ENCODE data around the gene KANSL1L. TPM values are rescaled to one million over a fixed set of nuclear protein-coding genes. Genes with fewer than 3 reads are reported as not detected.

KANSL1L gene
- total RNA-seq, 4 donors from 2014 or later = 25.1 to 41.5 (median 30.0) TPM

DNA sequence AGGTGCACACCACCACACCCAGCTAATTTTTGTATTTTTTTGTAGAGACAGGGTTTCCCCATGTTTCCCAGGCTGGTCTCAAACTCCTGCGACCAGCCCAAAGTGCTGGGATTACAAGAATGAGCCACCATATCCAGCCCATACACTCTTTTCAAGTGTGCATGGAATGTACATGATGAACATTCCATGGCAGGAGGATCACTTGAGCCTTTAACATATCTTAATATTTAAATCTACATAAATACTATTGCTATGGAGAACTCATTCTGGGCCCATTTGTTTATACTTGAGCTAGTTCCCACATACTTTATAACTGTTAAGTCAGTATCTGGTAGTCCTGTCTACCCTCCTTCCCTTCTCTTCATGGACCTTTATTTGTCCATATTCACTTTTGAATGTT, 120.3 kb downstream of the KANSL1L start:
- TF ChIP-seq POLR2AphosphoS5 (IDR thresholded peaks at IDR 0.05) (no peak), POLR2A (IDR thresholded peaks at IDR 0.05; ENCODE audit: low read depth) (no peak), EP300 (IDR thresholded peaks at IDR 0.05) (no peak)
- TF ChIP-seq, protein P1, sequence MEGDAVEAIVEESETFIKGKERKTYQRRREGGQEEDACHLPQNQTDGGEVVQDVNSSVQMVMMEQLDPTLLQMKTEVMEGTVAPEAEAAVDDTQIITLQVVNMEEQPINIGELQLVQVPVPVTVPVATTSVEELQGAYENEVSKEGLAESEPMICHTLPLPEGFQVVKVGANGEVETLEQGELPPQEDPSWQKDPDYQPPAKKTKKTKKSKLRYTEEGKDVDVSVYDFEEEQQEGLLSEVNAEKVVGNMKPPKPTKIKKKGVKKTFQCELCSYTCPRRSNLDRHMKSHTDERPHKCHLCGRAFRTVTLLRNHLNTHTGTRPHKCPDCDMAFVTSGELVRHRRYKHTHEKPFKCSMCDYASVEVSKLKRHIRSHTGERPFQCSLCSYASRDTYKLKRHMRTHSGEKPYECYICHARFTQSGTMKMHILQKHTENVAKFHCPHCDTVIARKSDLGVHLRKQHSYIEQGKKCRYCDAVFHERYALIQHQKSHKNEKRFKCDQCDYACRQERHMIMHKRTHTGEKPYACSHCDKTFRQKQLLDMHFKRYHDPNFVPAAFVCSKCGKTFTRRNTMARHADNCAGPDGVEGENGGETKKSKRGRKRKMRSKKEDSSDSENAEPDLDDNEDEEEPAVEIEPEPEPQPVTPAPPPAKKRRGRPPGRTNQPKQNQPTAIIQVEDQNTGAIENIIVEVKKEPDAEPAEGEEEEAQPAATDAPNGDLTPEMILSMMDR (IDR thresholded peaks at IDR 0.05) = no peak
- 91% methylated on average over 1 of the region's 1 CpG for WGBS
- peaks cover 0 to 22% (median 6%) of the 10 kb centered on the region in 4 donors for H3K9me3 ChIP-seq
- DNase-seq (ENCODE audit: extremely low spot score) = no peak
- H3K36me3 ChIP-seq = peaks cover 0 to 16% (median 2%) of the 10 kb centered on the region in 4 donors
- H3K4me3 ChIP-seq = no peak overlapping the region
- no peak overlapping the region for H3K27ac ChIP-seq (replicated peaks in 1 of 4)
- H3K27me3 ChIP-seq = no peaks in the 10 kb centered on the region
- intact Hi-C loops (cut with DNase I) = no loop called here
- H3K4me1 ChIP-seq = peaks cover 0 to 8% (median 1%) of the 10 kb centered on the region in 4 donors

DNA sequence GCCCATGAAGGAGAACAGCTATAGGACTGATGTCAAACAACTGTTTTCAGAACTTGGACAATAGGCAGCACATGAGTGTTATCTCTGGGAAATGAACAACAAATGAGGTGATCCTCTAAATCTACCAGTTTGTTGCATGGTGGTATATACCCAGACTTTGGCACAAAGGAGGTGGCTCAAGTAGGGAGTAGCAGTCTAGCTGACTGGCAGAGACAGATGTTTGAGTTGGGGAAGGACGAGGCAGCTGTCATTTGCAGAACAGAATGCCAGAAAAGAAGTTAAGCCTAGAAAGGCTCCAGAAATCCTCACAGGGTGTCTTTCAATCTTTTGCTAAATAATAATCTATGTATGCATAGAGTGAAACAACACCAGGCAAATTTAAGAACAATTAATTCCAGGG, 121.4 kb downstream of the KANSL1L start:
- Histone ChIP-seq H3K4me3 (no peak overlapping the region), H3K27me3 (no peaks in the 10 kb centered on the region), H3K27ac (replicated peaks in 1 of 4) (no peak overlapping the region), H3K4me1 (peaks cover 0 to 8% (median 1%) of the 10 kb centered on the region in 4 donors), H3K36me3 (peaks cover 0 to 19% (median 0%) of the 10 kb centered on the region in 4 donors), H3K9me3 (peaks cover 0 to 16% (median 3%) of the 10 kb centered on the region in 4 donors)
- DNase-seq (ENCODE audit: extremely low spot score) = no peak
- intact Hi-C loops (cut with DNase I) = no loop called here
- TF ChIP-seq POLR2AphosphoS5 (IDR thresholded peaks at IDR 0.05) (no peak), POLR2A (IDR thresholded peaks at IDR 0.05; ENCODE audit: low read depth) (no peak), EP300 (IDR thresholded peaks at IDR 0.05) (no peak)
- TF ChIP-seq, protein P1 (IDR thresholded peaks at IDR 0.05) = no peak
- WGBS = 62% methylated on average over 1 of the region's 1 CpG

- WGBS = 100% methylated on average over 2 of the region's 2 CpGs
- H3K27ac ChIP-seq (replicated peaks in 1 of 4) = no peak overlapping the region
- intact Hi-C loops (cut with DNase I) = no loop called here
- no peak overlapping the region for H3K4me3 ChIP-seq
- H3K36me3 ChIP-seq = peaks cover 0 to 39% (median 3%) of the 10 kb centered on the region in 4 donors
- H3K9me3 ChIP-seq = peaks cover 0 to 10% (median 0%) of the 10 kb centered on the region in 4 donors
- H3K4me1 ChIP-seq = peaks cover 0 to 8% (median 1%) of the 10 kb centered on the region in 4 donors
- no peaks in the 10 kb centered on the region for H3K27me3 ChIP-seq
- TF ChIP-seq POLR2A (IDR thresholded peaks at IDR 0.05; ENCODE audit: low read depth) (no peak), EP300 (IDR thresholded peaks at IDR 0.05) (no peak), POLR2AphosphoS5 (IDR thresholded peaks at IDR 0.05) (no peak)
- TF ChIP-seq, protein P1 (IDR thresholded peaks at IDR 0.05) = no peak
- no peak for DNase-seq (ENCODE audit: extremely low spot score)
Observed at GRCh38 chr2:210046851-210047500, 124.2 kb downstream of the KANSL1L start.

- H3K27me3 ChIP-seq = no peaks in the 10 kb centered on the region
- intact Hi-C loops (cut with DNase I) = no loop called here
- H3K4me3 ChIP-seq = no peak overlapping the region
- no peaks in the 10 kb centered on the region for H3K9me3 ChIP-seq
- H3K36me3 ChIP-seq = peaks cover 0 to 18% (median 4%) of the 10 kb centered on the region in 4 donors
- H3K27ac ChIP-seq (replicated peaks in 1 of 4) = no peak overlapping the region
- DNase-seq (ENCODE audit: extremely low spot score) = no peak
- TF ChIP-seq POLR2A (IDR thresholded peaks at IDR 0.05; ENCODE audit: low read depth) (no peak), POLR2AphosphoS5 (IDR thresholded peaks at IDR 0.05) (no peak), EP300 (IDR thresholded peaks at IDR 0.05) (no peak)
- TF ChIP-seq, protein P1 (IDR thresholded peaks at IDR 0.05) = no peak
- H3K4me1 ChIP-seq = no peaks in the 10 kb centered on the region
- WGBS = 95% methylated on average over 3 of the region's 3 CpGs
Observed at GRCh38 chr2:210038078-210038477, 133.1 kb downstream of the KANSL1L start.
